Right lobe of liver (tissue), 4 donors: ENCODE data around the gene PCCA.

Experiments used
- POLR2A ChIP-seq: fragments of 450-650 bp; IDR thresholded peaks from one replicate; pipeline ENCODE4 v1.6.1; 2017; ENCODE audit warnings: antibody characterized with exemption, mild to moderate bottlenecking
- TF ChIP-seq, protein P1 (sequence below), 4 donors: fragments of 200-600 bp in 3 of 4; fragments of 450-650 bp in 1 of 4; IDR thresholded peaks; one replicate each; pipeline versions ENCODE4 v1.5.1 to v1.8.0; 2016 to 2022; ENCODE audit warnings: antibody characterized with exemption in 4 of 4, mild to moderate bottlenecking in 2 of 4
- donor health status: DM: no; HTN: no; CAD: no.
- donor health status: DM: no; HTN: no; CAD: no.
- donor health status: DM: no; HTN: yes; CAD: no.

DNA sequence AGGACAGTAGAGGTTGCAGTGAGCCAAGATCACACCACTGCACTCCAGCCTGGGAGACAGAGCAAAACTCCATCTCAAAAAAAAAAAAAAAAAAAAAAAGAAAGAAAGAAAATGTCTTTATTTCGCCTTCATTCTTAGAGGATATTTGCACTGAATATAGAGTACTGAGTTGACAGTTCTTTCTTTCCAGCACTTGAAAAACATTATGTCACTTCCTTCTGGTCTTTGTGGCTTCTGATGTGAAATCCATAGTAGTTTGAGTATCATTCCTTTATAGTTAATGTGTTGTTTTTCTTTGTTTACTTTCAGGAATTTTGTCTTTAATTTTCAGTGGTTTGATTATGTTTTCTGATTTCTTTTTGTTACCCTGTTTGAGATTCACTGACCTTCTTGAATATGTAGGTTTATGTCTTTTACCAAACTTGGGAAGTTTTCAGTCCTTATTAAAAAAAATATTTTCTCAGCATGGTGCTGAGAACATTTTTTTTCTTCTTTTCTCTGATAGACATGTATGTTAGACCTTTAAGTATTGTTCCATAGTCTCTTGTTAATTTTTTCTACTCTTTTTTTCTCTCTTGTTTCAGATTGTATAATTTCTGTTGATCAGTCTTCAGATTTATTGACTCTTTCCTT lies 50.1 kb downstream of the PCCA start:
- TF ChIP-seq, protein P1, sequence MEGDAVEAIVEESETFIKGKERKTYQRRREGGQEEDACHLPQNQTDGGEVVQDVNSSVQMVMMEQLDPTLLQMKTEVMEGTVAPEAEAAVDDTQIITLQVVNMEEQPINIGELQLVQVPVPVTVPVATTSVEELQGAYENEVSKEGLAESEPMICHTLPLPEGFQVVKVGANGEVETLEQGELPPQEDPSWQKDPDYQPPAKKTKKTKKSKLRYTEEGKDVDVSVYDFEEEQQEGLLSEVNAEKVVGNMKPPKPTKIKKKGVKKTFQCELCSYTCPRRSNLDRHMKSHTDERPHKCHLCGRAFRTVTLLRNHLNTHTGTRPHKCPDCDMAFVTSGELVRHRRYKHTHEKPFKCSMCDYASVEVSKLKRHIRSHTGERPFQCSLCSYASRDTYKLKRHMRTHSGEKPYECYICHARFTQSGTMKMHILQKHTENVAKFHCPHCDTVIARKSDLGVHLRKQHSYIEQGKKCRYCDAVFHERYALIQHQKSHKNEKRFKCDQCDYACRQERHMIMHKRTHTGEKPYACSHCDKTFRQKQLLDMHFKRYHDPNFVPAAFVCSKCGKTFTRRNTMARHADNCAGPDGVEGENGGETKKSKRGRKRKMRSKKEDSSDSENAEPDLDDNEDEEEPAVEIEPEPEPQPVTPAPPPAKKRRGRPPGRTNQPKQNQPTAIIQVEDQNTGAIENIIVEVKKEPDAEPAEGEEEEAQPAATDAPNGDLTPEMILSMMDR (IDR thresholded peaks at IDR 0.05) = no peak
- no peak for TF ChIP-seq POLR2A
